HG03521 (cell line): Measurements from ENCODE around the gene PRKAG1.
A peak's percentile ranks its signal among the peaks of the same experiment; 100 is the strongest.

ENCODE experiments used
- ATAC-seq: cut with Tn5 transposase; IDR thresholded peaks from one replicate; pipeline ENCODE4 v1.9.1; 2021; ENCODE audit warnings: mild to moderate bottlenecking, moderate library complexity; ENCODE audit not compliant: unreplicated experiment

The PRKAG1 gene

GRCh38 chr12:48969833-48970701, 48.5 kb downstream of the PRKAG1 start:
- no peak for ATAC-seq

- no peak for ATAC-seq
These were observed 49.3 kb downstream of the PRKAG1 start for GRCh38 chr12:48969160-48969771.

GRCh38 chr12:48968467-48968866, 50.1 kb downstream of the PRKAG1 start:
- no peak for ATAC-seq

GRCh38 chr12:48967991-48968390, 50.6 kb downstream of the PRKAG1 start:
- ATAC-seq: no peak

GRCh38 chr12:48966177-48966895, 52.2 kb downstream of the PRKAG1 start:
- no peak for ATAC-seq

GRCh38 chr12:48965298-48965838, 53.2 kb downstream of the PRKAG1 start:
- no peak for ATAC-seq

GRCh38 chr12:48961801-48962200, 56.8 kb downstream of the PRKAG1 start:
- no peak for ATAC-seq

GRCh38 chr12:48961331-48961730, 57.2 kb downstream of the PRKAG1 start:
- ATAC-seq: no peak

- ATAC-seq: no peak
These were observed 57.7 kb downstream of the PRKAG1 start for GRCh38 chr12:48960834-48961233.

GRCh38 chr12:48958049-48958388, 60.6 kb downstream of the PRKAG1 start:
- ATAC-seq: no peak

GRCh38 chr12:48957141-48958048, 61.2 kb downstream of the PRKAG1 start, which contains the start of gene ARF3:
Gene ARF3, minus strand, starts transcription at chr12:48957487. Its CDS starts 16,392 bp downstream, at chr12:48941095.
- peak; percentile 91 for ATAC-seq

- ATAC-seq: no peak
These were observed 62.1 kb downstream of the PRKAG1 start for GRCh38 chr12:48956279-48957140.

GRCh38 chr12:48954841-48955501, 63.6 kb downstream of the PRKAG1 start:
- ATAC-seq: no peak

- no peak for ATAC-seq
These were observed 64.5 kb downstream of the PRKAG1 start for GRCh38 chr12:48954061-48954460.

- no peak for ATAC-seq
These were observed 65.9 kb downstream of the PRKAG1 start for GRCh38 chr12:48952691-48953090.
